ENCODE measurements around the gene KIF12.

DNA sequence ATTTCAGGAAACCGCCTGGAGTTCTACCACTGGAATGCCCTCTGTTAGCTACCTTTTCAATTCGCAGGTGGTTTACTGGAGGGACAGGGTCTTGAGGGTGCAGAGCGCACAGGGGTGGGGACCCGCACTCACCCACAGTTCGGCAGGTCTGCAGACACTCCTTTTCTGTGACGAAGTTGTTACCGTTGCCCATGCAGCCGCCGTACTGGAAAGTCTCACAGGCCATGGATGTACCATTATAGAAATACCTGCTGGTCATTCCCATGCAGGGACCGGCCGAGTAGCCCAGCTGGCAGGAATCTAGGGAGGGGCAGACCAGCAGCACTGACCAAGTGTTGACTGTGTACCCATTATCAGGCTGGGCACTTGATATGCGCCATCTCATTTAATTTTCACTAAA lies 37.8 kb downstream of the KIF12 start:
- TF ChIP-seq, protein P1, sequence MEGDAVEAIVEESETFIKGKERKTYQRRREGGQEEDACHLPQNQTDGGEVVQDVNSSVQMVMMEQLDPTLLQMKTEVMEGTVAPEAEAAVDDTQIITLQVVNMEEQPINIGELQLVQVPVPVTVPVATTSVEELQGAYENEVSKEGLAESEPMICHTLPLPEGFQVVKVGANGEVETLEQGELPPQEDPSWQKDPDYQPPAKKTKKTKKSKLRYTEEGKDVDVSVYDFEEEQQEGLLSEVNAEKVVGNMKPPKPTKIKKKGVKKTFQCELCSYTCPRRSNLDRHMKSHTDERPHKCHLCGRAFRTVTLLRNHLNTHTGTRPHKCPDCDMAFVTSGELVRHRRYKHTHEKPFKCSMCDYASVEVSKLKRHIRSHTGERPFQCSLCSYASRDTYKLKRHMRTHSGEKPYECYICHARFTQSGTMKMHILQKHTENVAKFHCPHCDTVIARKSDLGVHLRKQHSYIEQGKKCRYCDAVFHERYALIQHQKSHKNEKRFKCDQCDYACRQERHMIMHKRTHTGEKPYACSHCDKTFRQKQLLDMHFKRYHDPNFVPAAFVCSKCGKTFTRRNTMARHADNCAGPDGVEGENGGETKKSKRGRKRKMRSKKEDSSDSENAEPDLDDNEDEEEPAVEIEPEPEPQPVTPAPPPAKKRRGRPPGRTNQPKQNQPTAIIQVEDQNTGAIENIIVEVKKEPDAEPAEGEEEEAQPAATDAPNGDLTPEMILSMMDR (optimal IDR thresholded peaks at IDR 0.05 in 1 of 3, IDR thresholded peaks at IDR 0.05 in 1 of 3, conservative IDR thresholded peaks at IDR 0.05 in 1 of 3; ENCODE audit: extremely low read depth in 1 of 3, insufficient read depth in 2 of 3, low read length in 3 of 3), result no peak
- no peak for TF ChIP-seq EZH2 (IDR thresholded peaks at IDR 0.05; ENCODE audit: low read length)

Data from keratinocyte (primary cell).